Hepatocyte (in vitro differentiated cells): ENCODE data around the gene MFSD6. TPM values are rescaled to one million over a fixed set of nuclear protein-coding genes. Genes with fewer than 3 reads are reported as not detected.
A peak's percentile ranks its signal among the peaks of the same experiment; 100 is the strongest.
"Not testable (repeated sequence)": the region's sequence is repeated elsewhere in the genome, so short reads cannot be mapped to it uniquely, and the experiment has no call there.

Experiments
- DNase-seq: peaks from one replicate; pipeline ENCODE4 v3.0.0-alpha.2; 2016; ENCODE audit warnings: low spot score
- H2AFZ ChIP-seq: fragments of 200-600 bp; sonication (generic); 2 replicates; pipeline ENCODE4 v1.6.0; 2016; ENCODE audit warnings: antibody characterized with exemption, mild to moderate bottlenecking
- H3K27ac ChIP-seq: fragments of 200-600 bp; sonication (generic); 2 replicates; pipeline ENCODE4 v1.5.1; 2016; ENCODE audit warnings: mild to moderate bottlenecking
- H3K27me3 ChIP-seq: fragments of 200-600 bp; sonication (generic); 2 replicates; pipeline ENCODE4 v1.6.1; 2016
- H3K36me3 ChIP-seq: fragments of 200-600 bp; sonication (generic); replicated peaks from 2 replicates; pipeline ENCODE4 v1.5.1; 2016; ENCODE audit warnings: low read depth; ENCODE audit not compliant: insufficient read depth
- H3K4me1 ChIP-seq: fragments of 200-600 bp; sonication (generic); 2 replicates; pipeline ENCODE4 v1.5.1; 2016; ENCODE audit warnings: mild to moderate bottlenecking, moderate library complexity; ENCODE audit not compliant: insufficient read depth
- H3K4me2 ChIP-seq: fragments of 200-600 bp; sonication (generic); 2 replicates; pipeline ENCODE4 v1.6.0; 2016
- H3K4me3 ChIP-seq: fragments of 200-600 bp; sonication (generic); 2 replicates; pipeline ENCODE4 v1.5.1; 2016; ENCODE audit warnings: mild to moderate bottlenecking
- H3K79me2 ChIP-seq: fragments of 200-600 bp; sonication (generic); 2 replicates; pipeline ENCODE4 v1.6.0; 2017; ENCODE audit warnings: mild to moderate bottlenecking
- H3K9me2 ChIP-seq: fragments of 200-600 bp; sonication (generic); replicated peaks from 2 replicates; pipeline ENCODE4 v1.6.0; 2017; ENCODE audit warnings: mild to moderate bottlenecking; ENCODE audit not compliant: insufficient read depth
- H3K9me3 ChIP-seq: fragments of 200-600 bp; sonication (generic); 2 replicates; pipeline ENCODE4 v1.5.1; 2016; ENCODE audit warnings: low read depth, mild to moderate bottlenecking
- H4K20me1 ChIP-seq: fragments of 200-600 bp; sonication (generic); 2 replicates; pipeline ENCODE4 v1.6.0; 2016; ENCODE audit warnings: mild to moderate bottlenecking; ENCODE audit not compliant: insufficient read depth, poor library complexity, severe bottlenecking
- EZH2 ChIP-seq: fragments of 200-600 bp; sonication (generic); IDR thresholded peaks from 2 replicates; pipeline ENCODE4 v1.6.1; 2016; ENCODE audit warnings: antibody characterized with exemption, mild to moderate bottlenecking, borderline replicate concordance
- EZH2phosphoT487 ChIP-seq: fragments of 200-600 bp; sonication (generic); IDR thresholded peaks from one replicate; pipeline ENCODE4 v1.6.1; 2018; ENCODE audit warnings: antibody characterized with exemption, mild to moderate bottlenecking, low read depth, moderate library complexity; ENCODE audit not compliant: unreplicated experiment, severe bottlenecking
- WGBS: methylation state at CpG from one replicate; pipeline ENCODE4 v1.1.6; 2016; ENCODE audit warnings: low lambda C conversion rate; ENCODE audit errors: missing lambda C conversion rate; 5-methylcytosine and 5-hydroxymethylcytosine counted together
- polyA plus RNA-seq: library from polyadenylated mRNA; unstranded; fragments of >200 nt; fragmentation: Nextera tagmentation; extraction: Ambion mirVana; gene quantifications from 2 replicates; pipeline ENCODE4 v1.2.1, GENCODE V29; 2016
- total RNA-seq: library from RNA; depleted of rRNA; stranded (reverse); fragments of >200 nt; gene quantifications from 2 replicates; pipeline ENCODE4 v1.2.3, GENCODE V29; 2014
- TF ChIP-seq, protein P1 (sequence below): fragments of 200-600 bp; sonication (generic); IDR thresholded peaks from 2 replicates; pipeline ENCODE4 v1.5.1; 2016; ENCODE audit warnings: antibody characterized with exemption, mild to moderate bottlenecking; ENCODE audit not compliant: poor library complexity

MFSD6 gene
- total RNA-seq (15.9 and 17.9 TPM in 2 replicates), polyA plus RNA-seq (5.2 and 9.7 TPM in 2 replicates)

DNA sequence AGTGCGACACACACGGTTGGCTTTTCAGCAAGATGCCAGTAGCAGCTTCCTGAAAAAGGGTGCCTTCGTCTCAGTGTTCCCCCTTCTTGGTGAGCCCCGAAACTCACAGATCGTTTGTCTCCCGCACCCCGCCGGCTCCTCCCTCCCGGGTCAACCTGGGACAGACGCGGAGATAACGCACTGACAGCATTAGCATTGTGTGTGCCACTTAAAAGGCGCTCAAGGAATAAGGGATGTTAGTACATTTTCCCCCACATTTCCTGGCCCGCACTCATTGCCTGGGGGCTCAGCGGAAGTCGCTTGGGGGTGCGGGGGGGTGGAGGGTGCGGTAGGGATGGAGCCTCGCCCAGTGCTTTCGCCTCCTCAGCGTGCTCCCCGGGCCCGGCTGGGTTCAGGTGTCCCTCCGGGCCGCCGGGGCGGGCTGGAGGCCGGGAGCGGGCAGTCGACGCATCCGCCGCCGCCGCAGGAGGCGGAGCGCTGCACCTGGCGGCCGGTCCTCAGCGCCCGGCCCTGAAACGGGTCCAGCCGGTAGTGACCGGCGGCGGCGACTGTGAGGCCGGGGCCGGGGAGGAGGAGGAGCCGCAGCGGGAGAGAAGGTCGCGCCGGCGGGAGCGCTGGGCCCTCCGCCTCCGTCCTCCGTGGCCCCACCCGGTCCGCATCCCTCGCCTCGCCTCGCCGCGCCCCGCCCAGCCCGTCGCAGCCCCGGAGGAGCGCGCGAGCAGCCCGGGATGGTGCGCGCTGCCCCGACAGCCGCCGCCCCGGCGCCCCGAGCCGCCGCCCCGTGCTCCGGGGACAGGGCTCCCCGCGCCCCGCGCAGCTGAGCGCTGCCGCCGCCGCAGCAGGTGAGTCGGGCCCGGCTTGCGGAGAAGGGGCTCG is at the start of gene MFSD6:
MFSD6 (plus strand) TSS at position 694 of the 876 bp plus-strand sequence. CDS start 27,675 bp downstream, outside the sequence.
- peaks cover 4% of the 10 kb centered on the region for H3K79me2 ChIP-seq
- peak within 1 kb of the TSS; percentile 94 for H3K4me3 ChIP-seq
- DNase-seq, result peak; percentile 83
- no peak for TF ChIP-seq EZH2
- TF ChIP-seq, protein P1, sequence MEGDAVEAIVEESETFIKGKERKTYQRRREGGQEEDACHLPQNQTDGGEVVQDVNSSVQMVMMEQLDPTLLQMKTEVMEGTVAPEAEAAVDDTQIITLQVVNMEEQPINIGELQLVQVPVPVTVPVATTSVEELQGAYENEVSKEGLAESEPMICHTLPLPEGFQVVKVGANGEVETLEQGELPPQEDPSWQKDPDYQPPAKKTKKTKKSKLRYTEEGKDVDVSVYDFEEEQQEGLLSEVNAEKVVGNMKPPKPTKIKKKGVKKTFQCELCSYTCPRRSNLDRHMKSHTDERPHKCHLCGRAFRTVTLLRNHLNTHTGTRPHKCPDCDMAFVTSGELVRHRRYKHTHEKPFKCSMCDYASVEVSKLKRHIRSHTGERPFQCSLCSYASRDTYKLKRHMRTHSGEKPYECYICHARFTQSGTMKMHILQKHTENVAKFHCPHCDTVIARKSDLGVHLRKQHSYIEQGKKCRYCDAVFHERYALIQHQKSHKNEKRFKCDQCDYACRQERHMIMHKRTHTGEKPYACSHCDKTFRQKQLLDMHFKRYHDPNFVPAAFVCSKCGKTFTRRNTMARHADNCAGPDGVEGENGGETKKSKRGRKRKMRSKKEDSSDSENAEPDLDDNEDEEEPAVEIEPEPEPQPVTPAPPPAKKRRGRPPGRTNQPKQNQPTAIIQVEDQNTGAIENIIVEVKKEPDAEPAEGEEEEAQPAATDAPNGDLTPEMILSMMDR, result no peak
- TF ChIP-seq EZH2phosphoT487, result no peak
- peaks cover 14% of the 10 kb centered on the region for H3K27me3 ChIP-seq
- peak within 1 kb of the TSS; percentile 84 for H3K27ac ChIP-seq
- WGBS, result 4% methylated on average over 28 of the region's 98 CpGs
- no peaks in the 10 kb centered on the region for H3K36me3 ChIP-seq
- no peaks in the 10 kb centered on the region for H3K9me2 ChIP-seq
- H3K4me2 ChIP-seq, result peak within 1 kb of the TSS; percentile 97
- no peaks in the 10 kb centered on the region for H3K4me1 ChIP-seq
- peak within 1 kb of the TSS; percentile 93 for H2AFZ ChIP-seq
- no peaks in the 10 kb centered on the region for H4K20me1 ChIP-seq
- no peaks in the 10 kb centered on the region for H3K9me3 ChIP-seq

DNA sequence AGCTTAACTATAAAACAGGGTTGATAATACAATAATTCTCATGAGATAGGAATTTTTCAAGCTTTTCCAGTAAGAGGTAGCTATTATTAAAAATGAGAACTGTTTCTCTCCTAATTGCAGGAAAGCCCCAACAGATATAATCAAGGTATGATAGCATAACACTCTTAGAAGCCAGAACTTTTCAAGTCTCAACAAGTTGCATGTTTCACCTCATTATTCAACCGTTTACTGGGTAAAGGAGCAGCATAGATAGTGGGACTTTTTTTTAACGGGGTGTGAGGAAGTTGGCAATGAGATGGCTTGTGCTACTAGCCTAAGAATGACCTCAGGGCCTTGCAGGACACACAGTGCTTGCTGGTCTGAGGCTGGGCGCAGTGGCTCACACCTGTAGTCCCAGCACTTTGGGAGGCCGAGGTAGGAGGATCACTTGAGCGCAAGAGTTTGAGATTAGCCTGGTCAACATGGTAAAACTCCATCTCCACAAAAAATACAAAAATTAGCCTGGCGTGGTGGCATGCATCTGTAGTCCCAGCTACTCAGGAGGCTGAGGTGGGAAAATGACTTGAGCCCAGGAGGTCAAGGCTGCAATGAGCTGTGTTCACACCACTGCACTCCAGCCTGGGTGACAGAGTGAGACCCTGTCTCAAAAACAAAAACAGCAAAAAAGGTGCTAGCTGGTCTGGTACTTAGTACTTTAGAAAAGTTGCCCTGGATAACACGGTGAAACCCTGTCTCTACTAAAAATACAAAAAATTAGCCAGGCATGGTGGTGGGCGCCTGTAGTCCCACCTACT is 49.3 kb upstream of the MFSD6 start:
- H3K9me3 ChIP-seq, H3K79me2 ChIP-seq, H3K9me2 ChIP-seq, H3K4me2 ChIP-seq, H3K4me1 ChIP-seq, H3K36me3 ChIP-seq, H3K4me3 ChIP-seq, H3K27me3 ChIP-seq, DNase-seq, H4K20me1 ChIP-seq, H3K27ac ChIP-seq, H2AFZ ChIP-seq: not testable (repeated sequence)
- WGBS, result 88% methylated on average over 8 of the region's 8 CpGs

DNA sequence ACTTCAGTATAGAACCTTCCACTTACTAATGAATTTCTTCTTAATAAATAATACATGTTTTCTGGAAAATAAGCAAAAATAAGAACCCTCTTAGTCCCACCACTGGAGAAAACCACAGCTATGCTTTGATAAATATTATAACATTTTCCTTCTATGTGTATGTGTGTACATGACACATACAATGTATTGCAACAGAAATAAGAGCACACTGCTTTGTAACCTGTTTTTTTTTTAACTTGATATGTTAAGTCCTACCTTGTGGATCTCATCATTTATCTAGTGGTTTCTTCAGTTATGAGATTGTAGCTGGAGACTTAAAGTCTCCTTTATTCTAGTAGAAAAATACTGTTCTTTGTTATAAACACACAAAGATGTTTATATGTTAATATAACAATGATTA is 47.6 kb upstream of the MFSD6 start:
- H3K36me3 ChIP-seq, result no peaks in the 10 kb centered on the region
- no peaks in the 10 kb centered on the region for H3K9me2 ChIP-seq
- no peak overlapping the region for H3K27ac ChIP-seq

More for the DNA sequence above, 47.6 kb upstream of the MFSD6 start:
- Histone ChIP-seq H2AFZ (no peak overlapping the region), H3K4me3 (no peak overlapping the region), H3K79me2 (peaks cover 2% of the 10 kb centered on the region), H3K4me1 (no peaks in the 10 kb centered on the region), H4K20me1 (no peaks in the 10 kb centered on the region), H3K4me2 (peak overlapping the region; percentile 67), H3K27me3 (no peaks in the 10 kb centered on the region), H3K9me3 (no peaks in the 10 kb centered on the region)
- DNase-seq, result no peak
- TF ChIP-seq EZH2phosphoT487 (no peak), EZH2 (no peak)
- TF ChIP-seq, protein P1, result no peak
